T-cell (primary cell): Measurements from ENCODE around the gene MSANTD2. TPM values are rescaled to one million over a fixed set of nuclear protein-coding genes. Genes with fewer than 3 reads are reported as not detected.

Source experiments
- ATAC-seq, 4 experiments: fragments of 200-7000 bp in 3 of 4; fragments of 150-1000 bp in 1 of 4; cut with Tn5 transposase; replicated peaks in 1 of 4; 1 replicate in 3 of 4; 2 replicates in 1 of 4; pipeline ENCODE4 v1.10.0; 2021; ENCODE audit warnings: moderate library complexity in 3 of 4, mild to moderate bottlenecking in 2 of 4, moderate number of reproducible peaks in 1 of 4
- CTCF ChIA-PET, 2 donors: fragments of 300-600 bp; sonication (Branson Sonifier 250); formaldehyde crosslinking; loops; one replicate each; lab custom pipeline; 2022; ENCODE audit warnings: antibody characterized with exemption in 2 of 2; lab: Charles Lee
- POLR2A ChIA-PET, 2 donors: fragments of 300-600 bp; sonication (Branson Sonifier 250); formaldehyde crosslinking; loops; one replicate each; lab custom pipeline; 2022; ENCODE audit warnings: antibody characterized with exemption in 2 of 2; lab: Charles Lee
- DNase-seq, 35 experiments: peaks; one replicate each; pipeline versions ENCODE4 v3.0.0 to v3.0.0-alpha.2; 2013 to 2023
- H3K27ac ChIP-seq: one replicate; pipeline ENCODE4 v1.5.1; 2013; ENCODE audit warnings: low read length
- H3K27me3 ChIP-seq, 2 experiments: replicated peaks in 1 of 2; 1 replicate in 1 of 2; 2 replicates in 1 of 2; pipeline versions ENCODE4 v1.6.1 to v1.7.0; 2013; ENCODE audit warnings: low read length in 1 of 2, mixed read lengths in 1 of 2; ENCODE audit not compliant: control insufficient read depth in 2 of 2, insufficient read depth in 2 of 2; ENCODE audit errors: extremely low read depth in 1 of 2
- H3K36me3 ChIP-seq, 2 donors: 1 replicate in 1 of 2; 2 replicates in 1 of 2; pipeline versions ENCODE4 v1.6.1 to v1.7.0; 2013; ENCODE audit warnings: low read length in 1 of 2; ENCODE audit not compliant: control insufficient read depth in 2 of 2, insufficient read depth in 1 of 2; ENCODE audit errors: extremely low read depth in 1 of 2
- H3K4me1 ChIP-seq, 2 experiments: 1 replicate in 1 of 2; 2 replicates in 1 of 2; pipeline versions ENCODE4 v1.6.1 to v1.7.0; 2013; ENCODE audit warnings: low read length in 2 of 2, mixed read lengths in 1 of 2; ENCODE audit not compliant: insufficient read depth in 2 of 2, control insufficient read depth in 1 of 2; ENCODE audit errors: extremely low read depth in 1 of 2
- H3K4me3 ChIP-seq, 2 donors: 1 replicate in 1 of 2; 2 replicates in 1 of 2; pipeline versions ENCODE4 v1.5.1 to v1.7.0; 2013; ENCODE audit warnings: mild to moderate bottlenecking in 2 of 2, low read length in 1 of 2, moderate library complexity in 1 of 2; ENCODE audit not compliant: control insufficient read depth in 1 of 2; ENCODE audit errors: extremely low read depth in 1 of 2
- H3K9me3 ChIP-seq: 2 replicates; pipeline ENCODE4 v1.7.0; 2013
- H3K27ac Mint-ChIP-seq, 2 donors: one replicate each; pipeline ENCODE4 v1.8.0; 2020 to 2021; ENCODE audit warnings: mild to moderate bottlenecking in 2 of 2, mixed read lengths in 2 of 2
- H3K27me3 Mint-ChIP-seq, 2 donors: one replicate each; pipeline ENCODE4 v1.8.0; 2021 to 2022; ENCODE audit warnings: mixed read lengths in 2 of 2
- H3K36me3 Mint-ChIP-seq: one replicate; pipeline ENCODE4 v1.8.0; 2021; ENCODE audit warnings: mixed read lengths
- H3K4me1 Mint-ChIP-seq, 3 donors: one replicate each; pipeline ENCODE4 v1.8.0; 2020 to 2022; ENCODE audit warnings: mixed read lengths in 3 of 3, mild to moderate bottlenecking in 1 of 3
- H3K4me3 Mint-ChIP-seq, 3 donors: one replicate each; pipeline ENCODE4 v1.8.0; 2020 to 2022; ENCODE audit warnings: mild to moderate bottlenecking in 3 of 3, mixed read lengths in 3 of 3, moderate library complexity in 3 of 3
- H3K9me3 Mint-ChIP-seq, 3 donors: one replicate each; pipeline ENCODE4 v1.8.0; 2020 to 2022; ENCODE audit warnings: mixed read lengths in 3 of 3
- WGBS: methylation state at CpG from one replicate; pipeline ENCODE4 v1.1.5; 2013; ENCODE audit warnings: missing lambda C conversion rate; ENCODE audit not compliant: insufficient coverage; 5-methylcytosine and 5-hydroxymethylcytosine counted together
- total RNA-seq, 35 experiments: library from RNA in 6 of 35; stranded (reverse) in 6 of 35; fragments of 120-200 nt in 1 of 35; gene quantifications; one replicate each; pipeline versions ENCODE4 v1.2.1 to v1.2.4 and lab custom pipeline; 2013 to 2026

MSANTD2 gene
- total RNA-seq, 5 donors from 2014 or later (not counting 1 experiment from before 2014, with no cell fraction given): 10.1 to 25.2 (median 19.9) TPM

GRCh38 chr11:124746621-124747243, 53.5 kb downstream of the MSANTD2 start:
- DNase-seq (peak; percentile 57 to 86 (median 72)), ATAC-seq (peak; percentile 88 to 91 (median 89))
- Histone ChIP-seq H3K27ac (peak overlapping the region; percentile 70), H3K36me3 (no peaks in the 10 kb centered on the region), H3K27me3 (peaks cover 0 to 14% of the 10 kb centered on the region in 2 experiments), H3K9me3 (no peaks in the 10 kb centered on the region), H3K4me1 (peaks cover 2 to 23% of the 10 kb centered on the region in 2 experiments), H3K4me3 (peak overlapping the region; percentile 76 to 99)
- Mint-ChIP-seq H3K4me3 (peak overlapping the region; percentile 93 to 97 (median 97)), H3K36me3 (no peaks in the 10 kb centered on the region), H3K9me3 (no peaks in the 10 kb centered on the region), H3K27ac (peak overlapping the region; percentile 91 to 98), H3K4me1 (peaks cover 13 to 29% (median 16%) of the 10 kb centered on the region in 3 donors), H3K27me3 (peaks cover 2 to 6% of the 10 kb centered on the region in 2 donors)
- POLR2A ChIA-PET: interaction anchor here (0.6 to 1.0 kb wide), 6 partner anchors 24 to 125 kb away, joined by 3 to 5 read pairs (median 3); partner anchors contain the start of gene SPA17 (in 1 of the 2)
- CTCF ChIA-PET: interaction anchor here (0.6 to 3.0 kb wide), 31 partner anchors 9 to 887 kb away, joined by 3 to 30 read pairs (median 4); partner anchors contain the start of genes ESAM (in 1 of the 2), SIAE (in 1 of the 2) and SPA17 (in 1 of the 2)
- 0% methylated on average over 10 of the region's 37 CpGs for WGBS

DNA sequence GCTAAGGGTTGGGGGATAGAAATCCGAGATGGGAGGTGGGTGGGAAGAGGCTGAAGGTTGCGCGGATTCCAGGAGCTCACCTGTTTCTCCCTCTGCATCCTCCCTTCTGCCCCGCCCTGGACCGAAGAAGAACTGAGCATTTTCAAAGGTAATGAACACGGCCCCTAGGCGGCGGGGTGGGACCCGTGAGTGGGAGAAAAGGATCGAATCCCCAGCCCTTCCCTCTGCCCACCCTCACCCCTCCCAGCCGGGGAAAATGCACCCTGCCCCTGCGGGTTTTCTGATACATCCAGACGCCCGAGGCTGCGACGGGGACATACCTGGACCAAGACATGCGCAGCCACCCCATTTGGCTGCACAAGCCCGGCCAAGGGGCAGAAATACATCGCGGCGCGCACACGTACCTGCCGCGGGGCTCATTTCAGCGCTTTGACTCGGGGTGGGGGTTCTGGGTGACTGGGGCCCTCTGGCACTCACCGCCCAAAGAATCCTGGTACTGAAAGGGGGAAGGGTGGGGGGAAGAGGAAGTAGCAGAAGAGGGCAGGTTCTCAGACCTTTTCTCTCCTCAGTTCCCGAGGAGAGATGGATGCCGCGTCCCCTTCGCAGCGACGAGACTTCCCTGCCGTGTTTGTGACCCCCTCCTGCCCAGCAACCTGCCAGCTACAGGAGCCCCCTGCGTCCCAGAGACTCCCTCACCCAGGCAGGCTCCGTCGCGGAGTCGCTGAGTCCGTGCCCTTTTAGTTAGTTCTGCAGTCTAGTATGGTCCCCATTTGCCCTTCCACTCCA, 54.2 kb downstream of the MSANTD2 start:
- Histone ChIP-seq H3K9me3 (no peaks in the 10 kb centered on the region), H3K27me3 (peaks cover 0 to 13% of the 10 kb centered on the region in 2 experiments), H3K27ac (peak overlapping the region; percentile 70), H3K36me3 (no peaks in the 10 kb centered on the region), H3K4me1 (peaks cover 2 to 21% of the 10 kb centered on the region in 2 experiments), H3K4me3 (peak overlapping the region; percentile 76 to 99)
- H3K4me1 Mint-ChIP-seq: peaks cover 14 to 28% (median 16%) of the 10 kb centered on the region in 3 donors
- peak overlapping the region; percentile 93 to 97 (median 97) for H3K4me3 Mint-ChIP-seq
- CTCF ChIA-PET: interaction anchor here (0.6 to 3.0 kb wide), 33 partner anchors 9 to 888 kb away, joined by 3 to 30 read pairs (median 4); partner anchors contain the start of genes ESAM (in 1 of the 2), MSANTD2 (in 1 of the 2), SIAE (in 1 of the 2) and SPA17 (in 1 of the 2)
- H3K27me3 Mint-ChIP-seq: peaks cover 5 to 7% of the 10 kb centered on the region in 2 donors
- POLR2A ChIA-PET: interaction anchor here (0.5 to 1.0 kb wide), 6 partner anchors 25 to 125 kb away, joined by 3 to 5 read pairs (median 3); partner anchors contain the start of gene SPA17 (in 1 of the 2)
- ATAC-seq: peak; percentile 18 to 44 (median 32)
- peak overlapping the region; percentile 91 to 98 for H3K27ac Mint-ChIP-seq
- peak in 11 of 35 experiments; percentile 14 to 47 (median 29) for DNase-seq
- no peaks in the 10 kb centered on the region for H3K36me3 Mint-ChIP-seq
- H3K9me3 Mint-ChIP-seq: no peaks in the 10 kb centered on the region
- under 1% methylated on average over 31 of the region's 41 CpGs for WGBS

GRCh38 chr11:124745270-124745834, 54.9 kb downstream of the MSANTD2 start:
- peaks cover 4 to 7% of the 10 kb centered on the region in 2 donors for H3K27me3 Mint-ChIP-seq
- peak overlapping the region; percentile 61 to 97 (median 69) for H3K4me3 Mint-ChIP-seq
- no peaks in the 10 kb centered on the region for H3K9me3 Mint-ChIP-seq
- H3K36me3 ChIP-seq: no peaks in the 10 kb centered on the region
- ChIA-PET CTCF (interaction anchor here (0.6 to 3.0 kb wide), 11 partner anchors 13 to 75 kb away, joined by 3 to 30 read pairs (median 6); partner anchors contain the start of genes ESAM (in 1 of the 2) and MSANTD2 (in 1 of the 2)), POLR2A (no interaction called here)
- no peak for DNase-seq
- H3K4me3 ChIP-seq: peak overlapping the region in 1 of 2 donors; percentile 76
- peak overlapping the region; percentile 52 to 63 for H3K27ac Mint-ChIP-seq
- H3K36me3 Mint-ChIP-seq: no peaks in the 10 kb centered on the region
- H3K9me3 ChIP-seq: no peaks in the 10 kb centered on the region
- ATAC-seq: no peak
- 88% methylated on average over 30 of the region's 44 CpGs for WGBS
- peaks cover 7 to 26% of the 10 kb centered on the region in 2 experiments for H3K4me1 ChIP-seq
- peaks cover 20 to 31% (median 21%) of the 10 kb centered on the region in 3 donors for H3K4me1 Mint-ChIP-seq
- no peak overlapping the region for H3K27ac ChIP-seq
- peaks cover 0 to 15% of the 10 kb centered on the region in 2 experiments for H3K27me3 ChIP-seq

DNA sequence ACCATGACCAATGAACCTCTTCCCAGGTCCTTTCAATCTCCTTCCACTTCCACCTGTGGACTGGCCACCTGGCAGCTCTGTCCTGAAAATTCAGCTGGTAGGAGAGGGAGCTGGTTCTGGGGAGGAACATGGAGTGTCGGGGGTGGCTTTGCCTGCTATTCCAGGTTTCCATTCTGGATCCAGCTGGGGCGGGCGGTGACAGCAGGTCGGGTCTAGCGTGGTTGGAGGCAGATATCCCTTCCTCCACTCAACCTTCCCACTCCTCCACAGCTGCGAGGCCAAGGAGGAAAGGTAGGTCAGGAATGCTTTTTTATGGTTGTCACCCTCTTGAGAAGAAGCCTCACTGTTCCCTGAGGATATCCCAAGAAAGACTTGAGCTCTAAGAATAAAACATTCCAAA, 57.2 kb downstream of the MSANTD2 start:
- POLR2A ChIA-PET: no interaction called here
- Histone ChIP-seq H3K4me1 (peaks cover 10 to 33% of the 10 kb centered on the region in 2 experiments), H3K27me3 (peaks cover 0 to 32% of the 10 kb centered on the region in 2 experiments), H3K4me3 (no peak overlapping the region), H3K36me3 (no peaks in the 10 kb centered on the region), H3K27ac (no peak overlapping the region), H3K9me3 (no peaks in the 10 kb centered on the region)
- CTCF ChIA-PET: interaction anchor here in 1 of 2 donors (0.7 to 1.8 kb wide), 5 partner anchors 21 to 133 kb away, joined by 3 to 8 read pairs (median 3); no protein-coding TSS in a partner anchor
- H3K9me3 Mint-ChIP-seq: no peaks in the 10 kb centered on the region
- peaks cover 26 to 31% (median 28%) of the 10 kb centered on the region in 3 donors for H3K4me1 Mint-ChIP-seq
- H3K27me3 Mint-ChIP-seq: peaks cover 7% of the 10 kb centered on the region in 2 donors
- DNase-seq (no peak), ATAC-seq (no peak)
- H3K27ac Mint-ChIP-seq: no peak overlapping the region
- no peak overlapping the region for H3K4me3 Mint-ChIP-seq
- WGBS: no CpG with 5 or more reads among the region's 6 CpGs
- no peaks in the 10 kb centered on the region for H3K36me3 Mint-ChIP-seq

DNA sequence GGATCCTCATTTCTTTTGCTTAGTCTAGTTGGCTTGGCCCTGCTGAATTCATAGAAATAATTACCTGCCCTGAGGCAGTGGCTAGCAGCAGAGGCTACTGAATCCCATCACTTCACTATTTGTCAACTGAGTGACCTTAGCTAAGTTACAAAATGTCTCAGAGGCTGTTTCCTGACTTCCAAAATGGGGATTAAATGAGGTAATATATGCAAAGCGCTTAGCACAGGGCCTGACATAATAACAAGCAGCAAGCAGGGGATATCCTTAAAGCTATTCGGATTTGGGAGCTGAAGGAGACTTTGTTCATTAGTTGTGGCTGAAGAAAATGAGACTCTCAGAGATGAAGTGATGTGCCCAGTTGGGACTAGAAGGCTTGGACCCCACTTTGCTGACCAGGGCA, 57.7 kb downstream of the MSANTD2 start:
- Histone ChIP-seq H3K27ac (no peak overlapping the region), H3K27me3 (peaks cover 0 to 32% of the 10 kb centered on the region in 2 experiments), H3K4me1 (peaks cover 10 to 33% of the 10 kb centered on the region in 2 experiments), H3K36me3 (no peaks in the 10 kb centered on the region), H3K9me3 (no peaks in the 10 kb centered on the region), H3K4me3 (no peak overlapping the region)
- Mint-ChIP-seq H3K27me3 (peaks cover 7 to 9% of the 10 kb centered on the region in 2 donors), H3K9me3 (no peaks in the 10 kb centered on the region), H3K4me3 (no peak overlapping the region), H3K27ac (no peak overlapping the region), H3K4me1 (peaks cover 26 to 31% (median 28%) of the 10 kb centered on the region in 3 donors), H3K36me3 (no peaks in the 10 kb centered on the region)
- ChIA-PET POLR2A (no interaction called here), CTCF (interaction anchor here in 1 of 2 donors (0.9 to 1.5 kb wide), 2 partner anchors 49 to 134 kb away, joined by 3 read pairs; no protein-coding TSS in a partner anchor)
- DNase-seq (no peak), ATAC-seq (no peak)
- 90% methylated on average over 2 of the region's 2 CpGs for WGBS
